ENCODE results near the gene RDX. TPM values are rescaled to one million over a fixed set of nuclear protein-coding genes. Genes with fewer than 3 reads are reported as not detected.

The RDX gene
- total RNA-seq, 1 donor from 2014 or later = 103 TPM

DNA sequence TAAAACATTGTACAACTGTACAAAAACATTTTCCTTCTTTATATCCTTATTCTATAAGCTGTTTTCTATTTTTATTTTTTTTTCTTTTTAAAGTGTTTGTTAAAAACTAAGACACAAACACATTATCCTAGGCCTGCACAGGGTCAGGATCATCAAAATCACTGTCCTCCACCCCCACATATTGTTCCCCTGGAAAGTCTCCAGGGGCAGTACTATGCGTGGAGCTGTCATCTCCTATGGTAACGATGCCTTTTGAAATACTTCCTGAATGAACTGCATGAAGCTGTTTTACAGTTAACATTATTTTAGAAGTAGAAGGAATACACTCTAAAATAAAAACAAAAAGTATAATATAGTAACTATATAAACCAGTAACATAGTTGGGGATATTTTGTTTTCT, 136.0 kb downstream of the RDX start:
- TF ChIP-seq, protein P1, sequence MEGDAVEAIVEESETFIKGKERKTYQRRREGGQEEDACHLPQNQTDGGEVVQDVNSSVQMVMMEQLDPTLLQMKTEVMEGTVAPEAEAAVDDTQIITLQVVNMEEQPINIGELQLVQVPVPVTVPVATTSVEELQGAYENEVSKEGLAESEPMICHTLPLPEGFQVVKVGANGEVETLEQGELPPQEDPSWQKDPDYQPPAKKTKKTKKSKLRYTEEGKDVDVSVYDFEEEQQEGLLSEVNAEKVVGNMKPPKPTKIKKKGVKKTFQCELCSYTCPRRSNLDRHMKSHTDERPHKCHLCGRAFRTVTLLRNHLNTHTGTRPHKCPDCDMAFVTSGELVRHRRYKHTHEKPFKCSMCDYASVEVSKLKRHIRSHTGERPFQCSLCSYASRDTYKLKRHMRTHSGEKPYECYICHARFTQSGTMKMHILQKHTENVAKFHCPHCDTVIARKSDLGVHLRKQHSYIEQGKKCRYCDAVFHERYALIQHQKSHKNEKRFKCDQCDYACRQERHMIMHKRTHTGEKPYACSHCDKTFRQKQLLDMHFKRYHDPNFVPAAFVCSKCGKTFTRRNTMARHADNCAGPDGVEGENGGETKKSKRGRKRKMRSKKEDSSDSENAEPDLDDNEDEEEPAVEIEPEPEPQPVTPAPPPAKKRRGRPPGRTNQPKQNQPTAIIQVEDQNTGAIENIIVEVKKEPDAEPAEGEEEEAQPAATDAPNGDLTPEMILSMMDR (conservative IDR thresholded peaks at IDR 0.05; ENCODE audit: low read depth, low read length) = no peak
- H3K4me3 ChIP-seq (ENCODE audit: low read depth, low read length) = no peak overlapping the region

DNA sequence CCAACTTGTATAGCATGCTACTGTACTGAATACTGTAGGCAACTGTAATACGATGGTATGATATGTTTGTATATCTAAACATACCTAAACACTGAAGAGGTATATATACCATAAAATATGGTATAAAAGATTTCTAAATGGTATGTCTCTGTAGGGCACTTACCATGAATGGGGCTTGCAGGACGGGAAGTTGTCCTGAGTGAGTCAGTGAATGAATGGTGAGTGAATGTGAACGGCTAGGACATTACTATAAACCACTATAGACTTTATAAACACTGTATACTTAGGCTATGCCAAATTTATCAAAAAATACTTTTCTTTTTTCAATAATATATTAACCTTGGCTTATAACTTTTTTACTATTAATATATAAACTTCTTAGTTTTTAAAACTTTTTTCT, 136.4 kb downstream of the RDX start:
- no peak for DNase-seq (ENCODE audit: low read depth)
- H3K4me3 ChIP-seq (ENCODE audit: low read depth, low read length) = no peak overlapping the region
- TF ChIP-seq, protein P1 (conservative IDR thresholded peaks at IDR 0.05; ENCODE audit: low read depth, low read length) = no peak

More for the DNA sequence above, 136.0 kb downstream of the RDX start:
- no peak for DNase-seq (ENCODE audit: low read depth)

DNA sequence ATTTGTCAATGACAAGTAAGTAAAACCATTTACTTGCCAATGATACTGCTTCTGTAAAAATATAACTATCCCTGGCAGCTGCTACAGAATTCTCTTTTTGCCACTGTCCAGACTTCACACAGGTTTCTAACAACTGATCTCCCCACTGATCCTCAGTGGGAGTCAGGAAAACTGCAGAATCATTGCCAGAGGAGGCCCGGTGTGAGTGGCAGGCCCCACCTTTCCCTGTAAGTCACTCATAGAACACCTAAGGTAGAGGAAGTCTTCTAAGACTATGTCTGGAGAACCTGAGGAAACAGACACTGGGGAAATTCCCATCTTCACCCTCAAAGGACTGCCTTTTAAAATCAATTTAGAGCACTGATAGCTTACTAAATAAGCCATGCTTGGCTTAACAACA, 136.9 kb downstream of the RDX start:
- TF ChIP-seq, protein P1 (conservative IDR thresholded peaks at IDR 0.05; ENCODE audit: low read depth, low read length) = no peak
- no peak for DNase-seq (ENCODE audit: low read depth)
- H3K4me3 ChIP-seq (ENCODE audit: low read depth, low read length) = no peak overlapping the region

DNA sequence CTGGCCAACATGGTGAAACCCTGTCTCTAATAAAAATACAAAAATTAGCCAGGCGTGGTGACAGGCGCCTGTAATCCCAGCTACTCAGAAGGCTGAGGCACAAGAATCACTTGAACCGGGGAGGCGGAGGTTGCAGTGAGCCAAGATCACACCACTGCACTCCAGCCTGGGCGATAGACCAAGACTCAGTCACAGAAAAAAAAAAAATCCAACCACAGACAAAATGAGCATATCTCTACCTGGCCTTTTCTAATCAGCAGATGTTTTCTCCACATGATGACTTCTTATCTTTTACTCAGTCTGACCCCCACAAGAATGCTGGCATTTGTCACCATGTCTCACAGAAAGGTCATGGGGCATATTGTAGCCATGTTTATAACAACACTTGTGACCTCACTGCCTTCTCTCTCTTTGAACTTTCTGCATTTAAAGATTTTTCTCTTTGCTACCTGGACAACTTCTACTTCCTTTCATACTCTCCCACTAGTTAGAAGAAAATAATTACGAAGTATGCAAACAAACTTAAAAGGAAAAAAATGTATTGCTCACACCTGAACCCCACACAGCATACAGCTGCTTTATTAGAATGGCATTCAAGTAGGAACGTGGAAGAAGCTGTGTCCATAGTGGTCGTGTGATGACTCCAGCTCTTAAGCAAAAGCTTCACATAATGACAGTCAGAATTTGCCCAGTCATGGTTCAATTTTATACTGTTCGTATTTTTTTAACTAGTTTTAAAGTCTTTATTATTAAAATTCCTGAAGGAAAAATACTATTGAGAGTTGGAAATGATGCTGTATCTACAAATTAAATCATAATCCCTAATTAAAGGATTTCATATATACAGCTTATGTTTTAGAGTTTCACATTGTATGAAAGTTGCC, 137.9 kb downstream of the RDX start:
- TF ChIP-seq, protein P1 (conservative IDR thresholded peaks at IDR 0.05; ENCODE audit: low read depth, low read length) = no peak
- DNase-seq (ENCODE audit: low read depth) = no peak

DNA sequence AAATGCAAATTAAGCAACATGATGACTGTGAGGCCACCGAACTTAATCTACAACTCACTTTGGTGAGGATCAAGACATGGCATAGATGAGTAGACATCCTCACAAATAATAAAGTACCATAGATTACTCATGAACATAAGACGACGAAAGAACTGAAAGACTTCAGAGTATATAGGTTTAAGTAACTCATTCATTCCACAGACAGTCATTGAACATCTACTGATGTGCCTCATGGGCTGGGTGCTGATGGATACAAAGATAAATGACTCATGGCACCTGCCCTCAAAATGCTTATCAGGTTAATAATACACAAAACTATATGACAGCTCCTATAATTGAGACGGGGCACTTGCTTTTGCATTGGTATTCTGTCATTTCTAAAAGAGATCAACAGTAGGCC, 139.9 kb downstream of the RDX start:
- TF ChIP-seq, protein P1 (conservative IDR thresholded peaks at IDR 0.05; ENCODE audit: low read depth, low read length) = no peak
- DNase-seq (ENCODE audit: low read depth) = no peak
- H3K4me3 ChIP-seq (ENCODE audit: low read depth, low read length) = no peak overlapping the region

More for the DNA sequence above, 137.9 kb downstream of the RDX start:
- no peak overlapping the region for H3K4me3 ChIP-seq (ENCODE audit: low read depth, low read length)

DNA sequence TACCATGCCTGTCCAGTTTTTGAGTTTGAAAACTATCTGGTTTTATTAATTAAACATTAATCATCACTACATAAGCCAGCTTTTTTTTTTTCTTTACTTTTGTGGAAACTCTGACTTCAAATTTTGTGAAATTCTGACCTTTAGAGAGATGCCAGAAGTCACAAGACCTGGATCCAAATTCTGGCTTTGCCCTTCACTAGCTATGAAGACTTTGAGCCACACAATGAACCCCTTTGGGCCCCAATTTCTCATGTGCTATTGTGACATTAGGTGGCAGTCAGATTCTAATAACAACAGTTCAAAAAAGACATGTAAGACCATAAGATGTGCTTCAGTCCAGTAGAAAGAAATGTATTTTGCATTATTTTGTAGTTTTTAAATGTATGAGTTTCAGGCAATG, 142.9 kb downstream of the RDX start:
- TF ChIP-seq, protein P1 (conservative IDR thresholded peaks at IDR 0.05; ENCODE audit: low read depth, low read length) = no peak
- no peak overlapping the region for H3K4me3 ChIP-seq (ENCODE audit: low read depth, low read length)
- DNase-seq (ENCODE audit: low read depth) = no peak

DNA sequence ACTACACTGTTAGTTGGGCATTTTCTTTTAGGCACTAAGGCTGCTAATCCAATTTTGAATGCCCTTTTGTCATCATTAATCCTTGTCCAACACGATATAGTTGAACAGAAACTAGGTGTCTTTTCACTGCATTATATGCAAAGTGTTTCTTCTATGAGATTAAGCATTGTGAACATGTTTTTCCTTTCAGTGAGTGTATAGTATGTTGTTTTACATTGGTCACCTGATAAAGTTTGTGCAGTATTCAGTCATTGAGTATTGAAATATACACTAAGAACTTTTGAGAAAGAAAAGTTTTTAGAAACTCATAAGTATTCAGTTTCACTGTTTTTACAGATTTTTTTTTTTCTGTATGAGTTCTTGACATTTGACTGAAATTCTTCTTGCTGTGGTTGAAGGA, 144.2 kb downstream of the RDX start:
- TF ChIP-seq, protein P1 (conservative IDR thresholded peaks at IDR 0.05; ENCODE audit: low read depth, low read length) = no peak
- DNase-seq (ENCODE audit: low read depth) = no peak
- no peak overlapping the region for H3K4me3 ChIP-seq (ENCODE audit: low read depth, low read length)

Measured in epithelial cell of proximal tubule (primary cell).